HepG2 (cell line): ENCODE data around the gene USF1. TPM values are rescaled to one million over a fixed set of nuclear protein-coding genes. Genes with fewer than 3 reads are reported as not detected.

ENCODE experiments used
- ATAC-seq: fragments of 200-7000 bp; cut with Tn5 transposase; 3 replicates; pipeline ENCODE4 v1.9.1; 2020; ENCODE audit warnings: mild to moderate bottlenecking, moderate library complexity
- BruUV-seq: library from RNA; stranded (reverse); fragments of 400-500 nt; replicated peaks from 2 replicates; lab custom pipeline; 2021; lab: Mats Ljungman, UMichigan
- CTCF ChIA-PET: fragments of 300-600 bp; formaldehyde crosslinking; extraction: SDS; loops from one replicate; lab custom pipeline; 2021; ENCODE audit warnings: low total read pairs, inconsistent platforms, low intra/inter-chr PET ratio; lab: Yijun Ruan, JAX
- POLR2A ChIA-PET: fragments of 350-600 bp; sonication (Branson Sonifier 250); formaldehyde crosslinking; loops from one replicate; lab custom pipeline; 2020; ENCODE audit warnings: antibody characterized with exemption, inconsistent platforms; lab: Yijun Ruan, JAX
- DNase-seq: peaks from one replicate; pipeline ENCODE4 v3.0.0-alpha.2; 2015; ENCODE audit warnings: low spot score
- FAIRE-seq: peaks from 3 replicates; lab custom pipeline; 2011; peaks lifted over from hg19 to GRCh38; lab: Jason Lieb, UNC
- H2AFZ ChIP-seq: one replicate; pipeline ENCODE4 v1.6.1; 2011; ENCODE audit warnings: low read length, inconsistent platforms
- H3K27ac ChIP-seq: fragments of 300-600 bp; 3 replicates; pipeline ENCODE4 v1.8.0; 2011; ENCODE audit warnings: mixed run types, mild to moderate bottlenecking, mixed read lengths, low read length, inconsistent platforms; ENCODE audit not compliant: insufficient read depth; ENCODE audit errors: extremely low read length
- H3K27me3 ChIP-seq, 2 experiments: fragments of 200-600 bp in 1 of 2; 2 replicates in 1 of 2; 3 replicates in 1 of 2; pipeline versions ENCODE4 v1.6.0 to v1.8.0; 2011; ENCODE audit warnings: low read length in 2 of 2, mild to moderate bottlenecking in 2 of 2, moderate library complexity in 2 of 2, inconsistent platforms in 1 of 2; ENCODE audit not compliant: insufficient read depth in 2 of 2, control insufficient read depth in 1 of 2
- H3K36me3 ChIP-seq, 2 experiments: fragments of 200-600 bp in 1 of 2; replicated peaks in 1 of 2; 2 replicates in 1 of 2; 3 replicates in 1 of 2; pipeline versions ENCODE4 v1.5.1 to v1.8.0; 2011; ENCODE audit warnings: low read length in 2 of 2, inconsistent platforms in 1 of 2; ENCODE audit not compliant: insufficient read depth in 2 of 2, control insufficient read depth in 1 of 2
- H3K4me1 ChIP-seq: 2 replicates; pipeline ENCODE4 v1.5.1; 2012; ENCODE audit warnings: low read length, inconsistent platforms; ENCODE audit not compliant: insufficient read depth
- H3K4me2 ChIP-seq: 2 replicates; pipeline ENCODE4 v1.6.0; 2011; ENCODE audit warnings: low read depth, low read length, inconsistent platforms
- H3K4me3 ChIP-seq, 3 experiments: fragments of 200-600 bp in 1 of 3; sonication (generic), shearing (Covaris generic) in 1 of 3; replicated peaks in 1 of 3; 2 replicates each; pipeline ENCODE4 v1.5.1; 2011 to 2016; ENCODE audit warnings: low read length in 3 of 3, inconsistent platforms in 2 of 3, low read depth in 2 of 3, mild to moderate bottlenecking in 2 of 3, control low read depth in 1 of 3, mixed read lengths in 1 of 3; ENCODE audit not compliant: insufficient read depth in 1 of 3
- H3K79me2 ChIP-seq: one replicate; pipeline ENCODE4 v1.6.1; 2011; ENCODE audit warnings: low read length, inconsistent platforms; ENCODE audit not compliant: insufficient read depth
- H3K9ac ChIP-seq: 2 replicates; pipeline ENCODE4 v1.6.0; 2011; ENCODE audit warnings: mild to moderate bottlenecking, low read depth, low read length, inconsistent platforms; ENCODE audit not compliant: insufficient read depth
- H3K9me3 ChIP-seq: 2 replicates; pipeline ENCODE4 v1.5.1; 2012; ENCODE audit warnings: mild to moderate bottlenecking, low read length
- H4K20me1 ChIP-seq: 2 replicates; pipeline ENCODE4 v1.6.0; 2011; ENCODE audit warnings: inconsistent platforms, mild to moderate bottlenecking, low read length, moderate library complexity; ENCODE audit not compliant: insufficient read depth
- CEBPG ChIP-seq: IDR thresholded peaks from 2 replicates; pipeline ENCODE4 v1.6.1; 2016
- KDM3A ChIP-seq: IDR thresholded peaks from 2 replicates; pipeline ENCODE4 v1.6.1; 2018; ENCODE audit warnings: low read depth, missing compliant biosample characterization
- MTA3 ChIP-seq: sonication (generic); formaldehyde crosslinking; IDR thresholded peaks from 2 replicates; pipeline ENCODE4 v1.4.0; 2020; ENCODE audit warnings: missing genetic modification reagents
- NFE2L1 ChIP-seq: sonication (generic); formaldehyde crosslinking; IDR thresholded peaks from 2 replicates; pipeline ENCODE4 v1.4.0; 2020; ENCODE audit warnings: missing genetic modification reagents, mild to moderate bottlenecking, borderline replicate concordance
- RFXAP ChIP-seq: sonication (generic); formaldehyde crosslinking; IDR thresholded peaks from 2 replicates; pipeline ENCODE4 v1.4.0; 2020; ENCODE audit warnings: missing genetic modification reagents, borderline replicate concordance
- SKI ChIP-seq: fragments of 450-650 bp; IDR thresholded peaks from one replicate; pipeline ENCODE4 v1.6.1; 2018; ENCODE audit warnings: mild to moderate bottlenecking; ENCODE audit not compliant: partially characterized antibody
- TRIM22 ChIP-seq: fragments of 450-650 bp; IDR thresholded peaks from 2 replicates; pipeline ENCODE4 v1.6.1; 2017
- YEATS4 ChIP-seq: sonication (generic); formaldehyde crosslinking; IDR thresholded peaks from 2 replicates; pipeline ENCODE4 v1.4.0; 2020; ENCODE audit warnings: missing genetic modification reagents, borderline replicate concordance
- ZFP36L1 ChIP-seq: sonication (generic); formaldehyde crosslinking; IDR thresholded peaks from 2 replicates; pipeline ENCODE4 v1.8.0; 2022; ENCODE audit warnings: mild to moderate bottlenecking, missing genetic modification reagents, moderate library complexity
- ZFP90 ChIP-seq: sonication (generic); formaldehyde crosslinking; IDR thresholded peaks from 2 replicates; pipeline ENCODE4 v1.8.0; 2022; ENCODE audit warnings: missing genetic modification reagents, mild to moderate bottlenecking, inconsistent platforms, borderline replicate concordance
- ZNF331 ChIP-seq: sonication (generic); formaldehyde crosslinking; IDR thresholded peaks from 2 replicates; pipeline ENCODE4 v1.4.0; 2020; ENCODE audit warnings: missing genetic modification reagents
- ZNF383 ChIP-seq: sonication (generic); formaldehyde crosslinking; IDR thresholded peaks from 2 replicates; pipeline ENCODE4 v1.4.0; 2020; ENCODE audit warnings: missing genetic modification reagents, mild to moderate bottlenecking, borderline replicate concordance
- ZNF414 ChIP-seq: sonication (generic); formaldehyde crosslinking; IDR thresholded peaks from 2 replicates; pipeline ENCODE4 v1.5.0; 2020; ENCODE audit warnings: missing genetic modification reagents
- ZNF441 ChIP-seq: sonication (generic); formaldehyde crosslinking; IDR thresholded peaks from 2 replicates; pipeline ENCODE4 v1.7.0; 2021; ENCODE audit warnings: missing genetic modification reagents, borderline replicate concordance
- ZNF572 ChIP-seq: sonication (generic); formaldehyde crosslinking; IDR thresholded peaks from 2 replicates; pipeline ENCODE4 v1.5.1; 2020; ENCODE audit warnings: mild to moderate bottlenecking, missing genetic modification reagents
- ZNF614 ChIP-seq: IDR thresholded peaks from 2 replicates; pipeline ENCODE4 v1.6.1; 2018; ENCODE audit warnings: missing biosample characterization, missing genetic modification reagents, inconsistent platforms, borderline replicate concordance
- ZNF841 ChIP-seq: sonication (generic); formaldehyde crosslinking; IDR thresholded peaks from 2 replicates; pipeline ENCODE4 v1.8.1; 2023; ENCODE audit warnings: missing genetic modification reagents, borderline replicate concordance
- ZNF883 ChIP-seq: sonication (generic); formaldehyde crosslinking; IDR thresholded peaks from 2 replicates; pipeline ENCODE4 v1.5.1; 2020; ENCODE audit warnings: mild to moderate bottlenecking, missing genetic modification reagents; ENCODE audit errors: not compliant biosample characterization
- WGBS: methylation state at CpG from one replicate; pipeline ENCODE4 v1.1.6; 2017; ENCODE audit warnings: low lambda C conversion rate; 5-methylcytosine and 5-hydroxymethylcytosine counted together
- in situ Hi-C: cut with HindIII; loops from 2 replicates; pipeline ENCODE4 v1.10.0; 2017; ENCODE audit warnings: low pct_unique_long_range_greater_than_20kb; ENCODE audit not compliant: extremely low pct_ligation_motif_present
- intact Hi-C: fragments of 100-400 bp; cut with micrococcal nuclease; formaldehyde crosslinking; loops from one replicate; pipeline ENCODE4 v1.10.0; 2022; ENCODE audit not compliant: unreplicated experiment
- polyA plus RNA-seq, 8 experiments: library from polyadenylated mRNA; depleted of rRNA in 3 of 8; stranded (reverse) in 7 of 8; unstranded in 1 of 8; fragments of >200 nt; fragmentation: Illumina TruSeq in 4 of 8; extraction: Trizol in 4 of 8; gene quantifications; 2 replicates each; pipeline versions ENCODE4 v1.2.1 to v1.2.3, GENCODE V29; 2011 to 2016; ENCODE audit warnings: low read depth in 4 of 8, missing spikeins in 1 of 8, mixed read lengths in 1 of 8; ENCODE audit not compliant: insufficient read depth in 1 of 8
- total RNA-seq, 5 experiments: library from RNA; depleted of rRNA; stranded (reverse); fragments of >200 nt; fragmentation: Illumina TruSeq; extraction: Trizol; gene quantifications; 2 replicates each; pipeline ENCODE4 v1.2.3, GENCODE V29; 2016; ENCODE audit warnings: low read depth in 1 of 5

Gene USF1
- total and polyA plus RNA-seq, 2 of the 13 experiments (the other 11 are each of a cell fraction or from before 2014, with no cell fraction given) = 26.9 to 39.4 TPM

- peaks cover 35% of the 10 kb centered on the region for H3K4me1 ChIP-seq
- H3K27me3 ChIP-seq = no peaks in the 10 kb centered on the region
- in situ Hi-C loops = no loop called here
- no peak overlapping the region for H3K4me2 ChIP-seq
- FAIRE-seq (no peak), DNase-seq (no peak), ATAC-seq (no peak)
- ChIA-PET CTCF (interaction anchor here (4.5 kb wide), 1 partner anchor 27 kb away, joined by 50 read pairs; the partner anchor contains the start of gene KLHDC9), POLR2A (interaction anchor here (1.6 kb wide), 1 partner anchor 25 kb away, joined by 4 read pairs; the partner anchor contains the start of gene USF1)
- no TSS peak for BruUV-seq
- H3K27ac ChIP-seq = no peak overlapping the region
- H3K4me3 ChIP-seq = no peak overlapping the region
- no peaks in the 10 kb centered on the region for H4K20me1 ChIP-seq
- no peaks in the 10 kb centered on the region for H3K9me3 ChIP-seq
- no peaks in the 10 kb centered on the region for H3K36me3 ChIP-seq
- no peak overlapping the region for H2AFZ ChIP-seq
- 90% methylated on average over 4 of the region's 4 CpGs for WGBS
- H3K9ac ChIP-seq = no peak overlapping the region
- TF ChIP-seq ZNF614 (CRISPR knock-in tag) = no peak
- TF ChIP-seq ZFP90 = no peak
- no peak for TF ChIP-seq ZNF572 (CRISPR knock-in tag)
- no peak for TF ChIP-seq ZFP36L1 (CRISPR knock-in tag)
- TF ChIP-seq YEATS4 = no peak
- no peak for TF ChIP-seq ZNF383 (CRISPR knock-in tag)
- intact Hi-C loops = no loop called here
- H3K79me2 ChIP-seq = no peaks in the 10 kb centered on the region
Observed at GRCh38 chr1:161070761-161071160, 25.0 kb upstream of the USF1 start.

- H3K4me3 ChIP-seq = no peak within 1 kb of the TSS
- H4K20me1 ChIP-seq = no peaks in the 10 kb centered on the region
- no peaks in the 10 kb centered on the region for H3K36me3 ChIP-seq
- no peak for ATAC-seq
- H3K27ac ChIP-seq = no peak within 1 kb of the TSS
- CTCF ChIA-PET = no interaction called here
- no peak within 1 kb of the TSS for H3K9ac ChIP-seq
- in situ Hi-C loops = no loop called here
- intact Hi-C loops = no loop called here
- POLR2A ChIA-PET = interaction anchor here (1.6 kb wide), 1 partner anchor 24 kb away, joined by 4 read pairs; the partner anchor contains the start of gene USF1
- H2AFZ ChIP-seq = no peak within 1 kb of the TSS
- no peaks in the 10 kb centered on the region for H3K79me2 ChIP-seq
- no peaks in the 10 kb centered on the region for H3K9me3 ChIP-seq
- H3K4me1 ChIP-seq = peaks cover 31% of the 10 kb centered on the region
- no peak within 1 kb of the TSS for H3K4me2 ChIP-seq
- FAIRE-seq = no peak
- DNase-seq = no peak
- 92% methylated on average over 5 of the region's 9 CpGs for WGBS
- BruUV-seq = no TSS peak
- no peaks in the 10 kb centered on the region for H3K27me3 ChIP-seq
- TF ChIP-seq ZNF331 (CRISPR knock-in tag) (no peak), TRIM22 (no peak), RFXAP (CRISPR knock-in tag) (no peak), ZNF841 (CRISPR knock-in tag) (no peak), KDM3A (CRISPR knock-in tag) (no peak), MTA3 (CRISPR knock-in tag) (no peak), ZNF414 (CRISPR knock-in tag) (no peak), SKI (no peak), ZNF441 (no peak), NFE2L1 (CRISPR knock-in tag) (no peak), CEBPG (CRISPR knock-in tag) (no peak), ZNF883 (CRISPR knock-in tag) (no peak)
Observed at GRCh38 chr1:161069731-161070270, 24.0 kb upstream of the USF1 start, which contains the start of gene ARHGAP30. Gene ARHGAP30 (minus strand): TSS chr1:161069891. CDS start chr1:161069624, 267 bp downstream.
